Fibroblast of lung (primary cell): ENCODE data around the gene EPAS1. TPM values are rescaled to one million over a fixed set of nuclear protein-coding genes. Genes with fewer than 3 reads are reported as not detected.

Source experiments
- DNase-seq, 2 donors: peaks; one replicate each; pipeline versions ENCODE4 v3.0.0 to v3.0.0-alpha.2; 2010; ENCODE audit warnings: low read depth in 2 of 2
- H2AFZ ChIP-seq: 2 replicates; pipeline ENCODE4 v1.5.1; 2012; ENCODE audit warnings: low read length, control low read depth, inconsistent platforms
- H3K27ac ChIP-seq: 2 replicates; pipeline ENCODE4 v1.5.1; 2011; ENCODE audit warnings: low read length, control low read depth; ENCODE audit not compliant: insufficient read depth
- H3K27me3 ChIP-seq: 2 replicates; pipeline ENCODE4 v1.5.1; 2011; ENCODE audit warnings: mild to moderate bottlenecking, low read length; ENCODE audit not compliant: control insufficient read depth, insufficient read depth
- H3K36me3 ChIP-seq: 2 replicates; pipeline ENCODE4 v1.5.1; 2011; ENCODE audit warnings: low read length; ENCODE audit not compliant: control insufficient read depth, insufficient read depth
- H3K4me1 ChIP-seq: 2 replicates; pipeline ENCODE4 v1.5.1; 2011; ENCODE audit warnings: low read length; ENCODE audit not compliant: control insufficient read depth, insufficient read depth; ENCODE audit errors: extremely low read depth
- H3K4me2 ChIP-seq: 2 replicates; pipeline ENCODE4 v1.5.1; 2011; ENCODE audit warnings: low read length, control low read depth; ENCODE audit not compliant: insufficient read depth; ENCODE audit errors: extremely low read depth
- H3K4me3 ChIP-seq, 4 experiments: fragments of 200-600 bp in 1 of 4; sonication (generic) in 1 of 4; replicated peaks in 1 of 4; 2 replicates each; pipeline ENCODE4 v1.5.1; 2011 to 2016; ENCODE audit warnings: low read length in 4 of 4, low read depth in 3 of 4, mild to moderate bottlenecking in 3 of 4, control low read depth in 2 of 4, inconsistent platforms in 1 of 4, mixed read lengths in 1 of 4; ENCODE audit not compliant: insufficient read depth in 1 of 4; ENCODE audit errors: control extremely low read depth in 1 of 4
- H3K79me2 ChIP-seq: 2 replicates; pipeline ENCODE4 v1.5.1; 2012; ENCODE audit warnings: mild to moderate bottlenecking, low read length, inconsistent platforms; ENCODE audit not compliant: control insufficient read depth, insufficient read depth
- H3K9ac ChIP-seq: 2 replicates; pipeline ENCODE4 v1.5.1; 2011; ENCODE audit warnings: mild to moderate bottlenecking, low read length, control low read depth; ENCODE audit not compliant: insufficient read depth
- H3K9me3 ChIP-seq: 2 replicates; pipeline ENCODE4 v1.5.1; 2012; ENCODE audit warnings: low read depth, low read length; ENCODE audit not compliant: control insufficient read depth, insufficient read depth
- H4K20me1 ChIP-seq: 2 replicates; pipeline ENCODE4 v1.5.1; 2011; ENCODE audit warnings: low read length; ENCODE audit not compliant: control insufficient read depth, insufficient read depth; ENCODE audit errors: extremely low read depth
- EZH2 ChIP-seq: IDR thresholded peaks from 2 replicates; pipeline ENCODE4 v1.5.1; 2012; ENCODE audit warnings: low read length, control low read depth, mild to moderate bottlenecking; ENCODE audit errors: missing control alignments
- polyA plus RNA-seq, 2 donors: library from polyadenylated mRNA; depleted of rRNA in 1 of 2; stranded (reverse) in 1 of 2; unstranded in 1 of 2; fragments of >200 nt; gene quantifications; 2 replicates each; pipeline ENCODE4 v1.2.1, GENCODE V29; 2011 to 2012; ENCODE audit warnings: missing spikeins in 1 of 2
- total RNA-seq: library from RNA; depleted of rRNA; stranded (reverse); fragments of >200 nt; gene quantifications from 2 replicates; pipeline ENCODE4 v1.2.1, GENCODE V29; 2014
- TF ChIP-seq, protein P1 (sequence below), 2 donors: IDR thresholded peaks in 1 of 2; conservative IDR thresholded peaks in 1 of 2; 1 replicate in 1 of 2; 2 replicates in 1 of 2; pipeline ENCODE4 v1.5.1; 2011 to 2012; ENCODE audit warnings: low read length in 2 of 2, control low read depth in 1 of 2, inconsistent platforms in 1 of 2, low read depth in 1 of 2, mild to moderate bottlenecking in 1 of 2

EPAS1 gene
- total and polyA plus RNA-seq, 2 donors (not counting 1 experiment from before 2014, with no cell fraction given), result 120 to 941 TPM

DNA sequence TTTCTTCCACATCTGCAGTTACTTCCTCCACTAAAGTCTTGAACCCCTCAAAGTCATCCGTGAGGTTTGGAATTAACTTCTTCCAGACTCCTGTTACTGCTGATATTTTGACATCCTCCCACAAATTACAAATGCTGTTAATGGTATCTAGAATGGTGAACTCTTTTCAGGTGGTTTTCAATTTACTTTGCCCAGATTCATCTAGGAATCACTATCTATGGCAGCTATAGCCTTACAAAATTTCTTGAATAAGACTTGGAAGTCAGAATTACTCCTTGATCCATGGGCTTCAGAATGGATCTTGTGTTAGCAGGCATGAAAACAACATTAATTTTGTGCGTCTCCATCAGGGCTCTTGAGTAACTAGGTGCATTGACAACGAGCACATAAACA is 19.9 kb downstream of the EPAS1 start:
- H3K79me2 ChIP-seq, result peaks cover 67% of the 10 kb centered on the region
- no peaks in the 10 kb centered on the region for H3K27me3 ChIP-seq
- H3K27ac ChIP-seq, result no peak overlapping the region
- no peak for DNase-seq
- no peak overlapping the region for H2AFZ ChIP-seq
- no peak overlapping the region for H3K4me2 ChIP-seq
- H3K4me1 ChIP-seq, result peaks cover 28% of the 10 kb centered on the region
- H3K4me3 ChIP-seq, result no peak overlapping the region
- no peaks in the 10 kb centered on the region for H3K9me3 ChIP-seq
- H4K20me1 ChIP-seq, result no peaks in the 10 kb centered on the region
- H3K36me3 ChIP-seq, result no peaks in the 10 kb centered on the region
- H3K9ac ChIP-seq, result no peak overlapping the region
- TF ChIP-seq, protein P1, sequence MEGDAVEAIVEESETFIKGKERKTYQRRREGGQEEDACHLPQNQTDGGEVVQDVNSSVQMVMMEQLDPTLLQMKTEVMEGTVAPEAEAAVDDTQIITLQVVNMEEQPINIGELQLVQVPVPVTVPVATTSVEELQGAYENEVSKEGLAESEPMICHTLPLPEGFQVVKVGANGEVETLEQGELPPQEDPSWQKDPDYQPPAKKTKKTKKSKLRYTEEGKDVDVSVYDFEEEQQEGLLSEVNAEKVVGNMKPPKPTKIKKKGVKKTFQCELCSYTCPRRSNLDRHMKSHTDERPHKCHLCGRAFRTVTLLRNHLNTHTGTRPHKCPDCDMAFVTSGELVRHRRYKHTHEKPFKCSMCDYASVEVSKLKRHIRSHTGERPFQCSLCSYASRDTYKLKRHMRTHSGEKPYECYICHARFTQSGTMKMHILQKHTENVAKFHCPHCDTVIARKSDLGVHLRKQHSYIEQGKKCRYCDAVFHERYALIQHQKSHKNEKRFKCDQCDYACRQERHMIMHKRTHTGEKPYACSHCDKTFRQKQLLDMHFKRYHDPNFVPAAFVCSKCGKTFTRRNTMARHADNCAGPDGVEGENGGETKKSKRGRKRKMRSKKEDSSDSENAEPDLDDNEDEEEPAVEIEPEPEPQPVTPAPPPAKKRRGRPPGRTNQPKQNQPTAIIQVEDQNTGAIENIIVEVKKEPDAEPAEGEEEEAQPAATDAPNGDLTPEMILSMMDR (conservative IDR thresholded peaks at IDR 0.05 in 1 of 2, IDR thresholded peaks at IDR 0.05 in 1 of 2; ENCODE audit: low read depth in 1 of 2, low read length in 2 of 2), result no peak
- TF ChIP-seq EZH2, result no peak

DNA sequence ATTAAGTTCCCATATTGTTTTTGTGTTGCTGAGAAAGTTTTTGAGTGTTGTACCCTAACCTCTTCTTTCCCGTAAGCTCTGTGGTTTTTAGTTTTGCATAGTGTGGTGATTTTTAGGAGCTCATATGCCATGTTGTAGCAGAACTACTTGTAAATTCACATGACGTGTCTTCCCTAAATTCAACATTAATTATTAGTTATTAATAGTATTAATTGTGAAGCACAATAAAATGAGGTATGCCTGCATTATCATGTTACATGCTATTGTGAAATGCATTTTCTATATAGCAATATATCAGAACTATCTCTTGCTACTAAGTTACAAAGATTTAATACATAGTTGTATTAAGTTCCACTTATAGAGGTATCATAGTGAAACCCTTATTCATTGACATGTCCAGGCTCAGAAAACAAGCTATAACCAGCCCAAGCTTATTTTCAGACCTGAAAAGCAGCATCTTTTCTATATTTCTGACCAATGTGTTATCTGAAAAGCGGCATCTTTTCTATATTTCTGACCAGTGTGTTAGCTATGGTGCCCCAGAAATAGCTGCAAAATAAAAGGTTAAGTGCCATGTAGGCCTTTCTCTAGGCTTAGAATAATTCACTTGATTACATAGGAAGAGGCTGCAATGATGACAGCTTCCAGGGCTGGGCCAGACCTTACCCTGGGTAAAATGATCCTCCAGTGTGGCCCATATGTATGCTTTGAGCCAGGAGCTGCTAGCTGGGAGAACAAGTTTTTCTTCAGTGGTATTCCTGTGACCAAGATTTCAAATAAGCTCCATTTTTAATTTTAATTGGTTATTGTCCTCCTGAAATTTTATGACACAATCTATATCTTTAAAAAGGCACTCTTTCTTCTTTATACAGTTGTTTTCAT is 21.6 kb downstream of the EPAS1 start:
- no peaks in the 10 kb centered on the region for H3K9me3 ChIP-seq
- H4K20me1 ChIP-seq, result no peaks in the 10 kb centered on the region
- H3K4me1 ChIP-seq, result peaks cover 27% of the 10 kb centered on the region
- H3K79me2 ChIP-seq, result peaks cover 66% of the 10 kb centered on the region
- DNase-seq, result no peak
- H3K36me3 ChIP-seq, result no peaks in the 10 kb centered on the region
- peak overlapping the region; percentile 14 for H3K27ac ChIP-seq
- no peak overlapping the region for H3K9ac ChIP-seq
- TF ChIP-seq, protein P1 (conservative IDR thresholded peaks at IDR 0.05 in 1 of 2, IDR thresholded peaks at IDR 0.05 in 1 of 2; ENCODE audit: low read depth in 1 of 2, low read length in 2 of 2), result no peak
- TF ChIP-seq EZH2, result no peak
- H2AFZ ChIP-seq, result no peak overlapping the region
- peak overlapping the region; percentile 49 for H3K4me2 ChIP-seq
- H3K4me3 ChIP-seq, result no peak overlapping the region
- H3K27me3 ChIP-seq, result no peaks in the 10 kb centered on the region

DNA sequence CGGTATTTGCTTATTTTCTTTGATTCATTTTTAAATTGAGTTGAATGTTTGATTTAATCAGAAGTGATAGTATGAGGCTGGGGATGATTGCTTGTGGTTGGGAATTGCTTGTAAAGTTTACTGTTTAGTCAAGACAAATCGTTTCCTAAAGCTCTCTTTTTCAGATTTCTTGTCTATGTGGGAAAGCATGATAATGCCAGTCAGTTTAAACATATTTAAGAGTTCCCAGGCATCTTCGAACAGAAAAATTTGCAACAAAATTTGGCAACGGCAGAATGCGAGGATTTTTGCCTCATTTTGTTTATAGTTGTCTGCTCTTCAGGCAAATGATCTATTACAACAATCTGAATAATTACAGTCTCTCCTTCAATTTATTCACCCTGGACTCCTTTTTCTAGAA is 22.5 kb downstream of the EPAS1 start:
- H3K79me2 ChIP-seq, result peaks cover 63% of the 10 kb centered on the region
- no peaks in the 10 kb centered on the region for H3K9me3 ChIP-seq
- H3K27me3 ChIP-seq, result no peaks in the 10 kb centered on the region
- peak overlapping the region; percentile 3 for H3K27ac ChIP-seq
- TF ChIP-seq, protein P1 (conservative IDR thresholded peaks at IDR 0.05 in 1 of 2, IDR thresholded peaks at IDR 0.05 in 1 of 2; ENCODE audit: low read depth in 1 of 2, low read length in 2 of 2), result no peak
- no peak for TF ChIP-seq EZH2
- no peaks in the 10 kb centered on the region for H4K20me1 ChIP-seq
- H2AFZ ChIP-seq, result no peak overlapping the region
- H3K36me3 ChIP-seq, result no peaks in the 10 kb centered on the region
- H3K9ac ChIP-seq, result peak overlapping the region; percentile 30
- peak overlapping the region; percentile 49 for H3K4me2 ChIP-seq
- DNase-seq, result no peak
- H3K4me3 ChIP-seq, result peak overlapping the region in 1 of 4 experiments; percentile 22
- peaks cover 21% of the 10 kb centered on the region for H3K4me1 ChIP-seq
